Measurements from ENCODE around the gene SEM1.
"Not testable (repeated sequence)": the region's sequence is repeated elsewhere in the genome, so short reads cannot be mapped to it uniquely, and the experiment has no call there.

The SEM1 gene

DNA sequence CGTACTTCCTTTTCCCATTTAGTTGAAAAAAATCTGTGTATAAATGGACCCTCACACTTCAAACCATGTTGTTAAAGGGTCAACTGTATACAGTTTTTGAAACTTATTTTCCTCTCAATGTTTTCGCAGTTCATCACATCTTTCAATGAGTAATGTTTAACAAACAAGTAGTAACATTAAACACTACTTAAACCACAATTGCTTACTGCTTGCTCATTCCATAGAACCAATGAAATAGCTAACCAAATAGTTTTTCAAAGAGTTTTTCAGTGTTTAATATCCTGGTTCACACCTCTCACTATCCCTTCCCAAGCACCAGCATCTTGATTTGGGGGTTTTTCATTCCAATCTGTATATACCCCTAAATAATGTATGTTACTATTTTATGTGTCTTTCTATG, 9.1 kb downstream of the SEM1 start:
- no peak for DNase-seq

DNA sequence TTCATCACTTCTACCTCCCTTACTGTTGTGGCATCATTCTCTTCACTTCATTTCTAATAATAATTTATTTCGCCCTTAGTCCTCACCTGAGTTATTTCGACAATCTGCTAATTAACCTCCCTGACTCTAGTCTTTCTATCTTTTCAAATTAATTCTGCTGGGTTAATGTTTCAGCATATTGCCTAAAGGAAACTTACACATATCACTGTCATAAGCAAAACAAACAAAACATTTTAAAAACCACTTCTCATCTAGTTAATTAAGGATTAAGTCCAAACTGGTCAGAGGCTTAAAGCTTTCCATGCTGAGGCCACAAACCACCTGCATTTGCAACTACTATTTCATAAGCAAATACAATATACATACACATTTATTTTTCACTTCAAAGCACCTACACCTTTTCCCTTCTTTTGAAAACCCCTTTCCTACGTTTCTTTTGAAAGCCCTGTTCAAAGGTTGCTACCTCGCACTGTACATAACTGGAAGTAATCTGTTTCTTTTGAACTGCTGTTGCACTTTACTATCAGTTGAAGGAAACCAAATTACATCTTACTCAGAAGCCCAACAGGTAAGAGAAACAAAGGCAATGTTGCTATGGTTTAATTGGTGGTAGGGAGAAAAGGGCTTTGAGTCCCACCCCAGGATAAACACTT, 10.3 kb downstream of the SEM1 start:
- no peak for DNase-seq

DNA sequence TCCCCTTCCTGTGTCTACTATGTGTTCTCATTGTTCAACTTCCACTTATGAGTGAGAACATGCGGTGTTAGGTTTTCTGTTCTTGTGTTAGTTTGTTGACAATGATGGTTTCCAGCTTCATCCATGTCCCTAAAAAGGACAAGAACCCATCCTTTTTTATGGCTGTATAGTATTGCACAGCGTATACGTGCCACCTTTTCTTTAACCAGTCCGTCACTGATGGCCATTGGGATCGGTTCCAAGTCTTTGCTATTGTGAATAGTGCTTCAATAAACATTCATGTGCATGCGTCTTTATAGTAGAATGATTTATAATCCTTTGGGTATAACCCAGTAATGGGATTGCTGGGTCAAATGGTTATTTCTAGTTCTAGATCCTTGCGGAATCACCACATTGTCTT, 11.2 kb downstream of the SEM1 start:
- DNase-seq, result not testable (repeated sequence)

DNA sequence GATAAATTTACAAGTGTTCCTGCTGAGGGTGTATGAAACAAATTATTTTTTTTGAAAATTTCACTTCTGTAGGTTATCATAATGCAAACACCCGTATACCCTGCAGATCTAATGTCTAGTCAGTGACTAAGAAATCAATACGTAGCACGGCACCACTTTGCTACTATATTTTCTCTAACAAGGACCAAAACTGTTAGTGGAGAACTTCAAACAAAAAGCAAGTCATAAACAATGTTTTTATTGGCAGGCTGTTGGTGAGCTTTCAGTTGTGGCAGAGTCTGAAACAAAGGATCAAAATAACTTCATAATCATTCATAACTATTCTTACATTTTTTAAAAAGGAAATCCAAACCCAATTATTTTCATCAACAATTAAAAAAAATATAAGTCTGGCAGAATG, 11.8 kb downstream of the SEM1 start:
- DNase-seq, result no peak

DNA sequence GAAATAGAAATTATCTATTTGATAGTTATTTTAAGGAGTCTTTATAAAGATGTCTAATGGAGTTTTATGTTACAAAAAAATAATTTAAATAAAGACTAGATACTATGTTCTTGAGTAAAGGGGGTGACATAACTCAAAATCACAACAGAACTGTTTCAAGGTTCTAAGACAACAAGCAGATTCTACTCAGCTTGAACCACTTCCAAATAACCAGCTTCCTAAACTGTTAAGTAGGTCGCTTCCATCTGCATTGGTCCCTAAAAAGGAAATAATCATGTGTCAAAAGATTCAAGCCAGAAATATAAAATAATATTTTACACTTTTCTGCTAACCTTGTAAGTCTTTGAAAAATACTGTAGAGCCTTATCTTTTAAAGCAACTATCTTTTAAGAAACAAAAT, 14.1 kb downstream of the SEM1 start:
- DNase-seq, result no peak

DNA sequence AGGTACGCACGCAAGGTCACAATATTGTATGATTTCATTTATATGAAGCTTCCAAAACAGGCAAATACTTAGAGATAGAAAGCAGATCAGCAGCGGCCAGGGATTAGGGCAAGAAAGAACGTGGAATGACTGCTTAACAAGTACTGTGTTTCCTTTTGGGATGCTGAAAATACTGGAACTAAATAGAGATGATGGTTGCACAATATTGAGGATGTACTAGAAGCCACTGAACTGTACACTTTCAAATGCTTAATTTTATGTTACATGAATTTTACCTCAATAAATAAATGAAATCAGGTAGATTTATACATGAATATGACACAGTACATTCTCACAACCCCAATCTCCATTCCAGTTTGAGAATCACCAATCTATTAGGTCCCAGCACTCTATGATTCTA, 15.6 kb downstream of the SEM1 start:
- no peak for DNase-seq

DNA sequence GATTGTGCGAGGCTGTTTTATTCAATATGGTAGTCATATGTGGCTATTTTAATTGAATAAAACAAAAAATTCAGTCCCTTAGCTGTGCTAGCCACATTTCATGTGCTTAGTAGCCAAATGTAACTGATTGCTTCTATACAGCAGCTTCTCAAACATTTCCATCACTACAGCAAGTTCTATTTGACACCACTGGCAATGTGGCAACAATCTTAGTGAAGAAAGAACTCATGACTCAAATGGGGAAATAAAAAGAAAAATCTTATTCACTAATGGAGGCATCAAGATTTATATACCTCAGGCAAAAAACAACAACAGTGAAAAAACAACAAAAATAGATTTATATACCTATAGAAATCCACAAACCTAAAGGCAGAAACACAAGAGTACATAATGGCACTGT, 17.9 kb downstream of the SEM1 start:
- DNase-seq, result no peak

DNA sequence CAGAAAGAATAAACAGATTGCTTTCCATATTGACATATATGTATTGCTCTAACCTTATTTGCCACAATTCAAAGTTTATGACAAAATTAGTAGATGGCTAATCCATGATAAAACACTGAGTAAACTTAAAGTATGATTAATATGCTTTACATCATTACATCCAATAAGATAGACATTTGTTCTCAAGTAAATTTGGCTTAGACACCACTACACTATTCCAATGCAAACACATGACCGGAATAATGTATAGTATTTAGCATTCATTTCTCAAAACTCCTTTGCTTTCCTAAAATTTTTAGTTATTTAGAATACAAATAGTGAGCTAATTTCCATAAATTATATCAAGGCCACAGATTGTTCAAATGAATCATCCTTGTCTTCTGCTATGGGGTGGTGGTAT, 20.2 kb downstream of the SEM1 start:
- no peak for DNase-seq

DNA sequence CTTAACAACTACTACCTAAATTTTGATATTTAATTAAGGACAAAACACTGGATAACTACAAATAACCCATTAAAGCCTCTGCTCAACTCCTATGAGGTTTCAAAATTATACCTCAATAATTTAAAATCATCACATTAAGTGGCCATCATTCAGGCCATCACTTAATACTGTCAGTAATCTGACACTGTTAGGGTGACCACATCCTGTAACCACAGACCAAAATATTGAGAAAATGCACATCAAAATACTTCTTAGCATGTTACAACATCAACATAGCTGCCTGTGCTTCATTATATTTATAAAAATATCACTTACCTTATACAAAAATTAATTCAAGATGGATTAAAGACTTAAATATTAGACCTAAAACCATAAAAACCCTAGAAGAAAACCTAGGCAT, 23.3 kb downstream of the SEM1 start:
- no peak for DNase-seq

DNA sequence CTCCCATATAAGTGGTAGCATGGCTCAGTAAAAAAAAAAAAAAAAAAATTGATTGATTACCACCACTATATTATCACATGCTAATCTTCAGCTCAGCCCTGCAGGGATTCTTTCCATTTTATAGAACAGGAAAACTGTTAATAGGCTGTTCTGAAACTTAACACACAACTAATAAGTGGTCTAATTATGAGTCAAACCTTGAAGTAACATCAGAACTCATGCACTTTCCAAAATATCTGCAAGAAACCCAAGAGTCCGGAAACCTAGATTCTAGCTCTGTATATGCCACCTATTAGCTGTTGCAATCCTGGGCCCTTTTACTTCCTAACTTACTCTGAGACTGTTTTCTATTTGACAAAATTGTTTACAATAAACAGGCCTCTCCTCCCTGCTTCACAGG, 23.9 kb downstream of the SEM1 start:
- DNase-seq, result no peak

DNA sequence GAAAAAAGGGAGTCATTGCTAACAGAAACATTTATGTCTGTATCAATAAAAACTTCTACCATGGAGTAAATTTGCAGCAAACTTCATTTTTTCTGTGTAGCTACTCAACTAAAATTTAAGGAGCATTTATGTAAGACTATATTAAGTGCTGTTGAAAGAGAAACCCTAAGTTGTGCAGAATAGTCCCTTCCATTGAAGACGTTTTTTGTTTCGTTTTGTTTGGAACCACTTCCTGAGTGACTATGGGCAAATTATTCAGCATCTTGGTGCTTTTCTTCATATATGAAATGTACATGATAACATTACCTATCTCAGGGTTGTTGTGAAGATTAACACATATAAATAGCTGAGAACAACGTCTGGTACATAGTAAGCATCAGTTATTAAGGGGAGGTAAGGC, 24.3 kb downstream of the SEM1 start:
- DNase-seq, result no peak

DNA sequence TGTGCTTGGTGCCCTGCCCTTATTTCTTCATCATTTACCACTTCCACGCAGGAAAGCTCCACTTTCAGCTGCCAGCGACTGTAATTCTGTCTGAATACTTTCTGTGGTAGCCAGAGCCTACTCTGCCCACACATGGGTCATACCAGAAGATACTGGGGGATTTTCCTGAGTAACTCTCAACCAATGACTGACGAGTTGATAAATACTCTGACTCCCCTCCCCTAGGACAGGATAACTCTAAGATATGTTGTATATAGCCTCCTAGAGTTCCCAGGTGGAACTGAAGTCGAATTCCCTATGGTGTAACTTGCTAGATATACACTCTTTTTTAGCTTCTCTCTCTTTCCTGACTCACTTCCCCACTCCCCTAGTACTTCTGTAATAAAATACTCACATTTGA, 29.8 kb downstream of the SEM1 start:
- DNase-seq, result no peak

DNA sequence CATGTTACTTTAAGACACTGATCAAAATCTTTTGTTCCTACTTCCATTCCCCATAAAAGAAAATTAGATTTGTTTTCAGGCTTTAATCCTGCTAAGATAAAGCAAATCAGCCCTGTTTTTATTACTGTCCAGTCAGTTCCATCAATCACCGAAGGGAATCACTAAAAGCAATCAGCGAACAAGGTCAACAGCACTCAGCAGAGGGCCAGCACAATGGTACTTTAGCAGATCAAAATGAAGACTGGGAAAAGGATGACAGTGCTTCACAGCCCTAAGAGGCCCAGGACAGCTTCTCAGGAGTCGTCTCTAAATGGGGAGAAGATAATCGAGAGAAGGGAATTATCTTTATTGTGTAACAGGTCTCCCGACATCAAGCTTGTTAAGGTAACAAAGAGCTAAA, 32.7 kb downstream of the SEM1 start:
- no peak for DNase-seq

DNA sequence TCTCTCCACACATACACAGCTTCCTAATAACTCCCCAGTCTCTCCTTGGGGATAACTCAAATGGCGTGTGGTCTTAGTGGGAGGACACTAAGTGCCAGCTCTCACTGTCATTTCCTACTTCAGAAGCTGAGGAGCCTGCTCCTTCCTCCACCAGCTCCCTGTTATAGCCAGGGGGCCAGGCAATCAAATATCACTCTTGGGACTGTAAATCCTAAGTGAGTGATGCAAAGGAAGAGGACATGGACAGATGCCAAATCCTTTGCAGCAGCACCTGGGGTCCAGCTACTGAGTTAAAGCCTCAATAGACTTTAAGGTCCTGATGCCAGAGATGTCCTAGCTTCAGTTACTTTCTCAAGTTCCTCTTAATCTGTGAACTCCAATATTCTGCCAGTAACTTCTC, 34.1 kb downstream of the SEM1 start:
- no peak for DNase-seq

DNA sequence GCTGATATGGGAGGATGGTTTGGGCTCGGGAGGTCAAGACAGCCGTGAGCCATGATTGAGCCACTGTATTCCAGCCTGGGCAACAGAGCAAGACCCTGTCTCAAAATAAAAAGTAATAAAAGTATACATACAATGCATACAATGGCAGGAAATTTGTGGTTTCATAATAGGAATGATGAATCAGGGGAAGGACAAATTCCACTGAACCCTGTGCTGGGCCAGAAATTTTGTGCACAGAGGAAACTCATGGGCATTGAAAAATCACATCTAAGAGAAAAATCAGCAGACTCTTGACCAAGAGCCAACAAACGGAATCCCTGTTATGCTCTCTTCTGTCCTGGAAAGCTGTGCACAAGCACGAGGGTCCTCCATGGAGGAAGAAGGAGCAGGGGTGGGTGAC, 35.1 kb downstream of the SEM1 start:
- no peak for DNase-seq

DNA sequence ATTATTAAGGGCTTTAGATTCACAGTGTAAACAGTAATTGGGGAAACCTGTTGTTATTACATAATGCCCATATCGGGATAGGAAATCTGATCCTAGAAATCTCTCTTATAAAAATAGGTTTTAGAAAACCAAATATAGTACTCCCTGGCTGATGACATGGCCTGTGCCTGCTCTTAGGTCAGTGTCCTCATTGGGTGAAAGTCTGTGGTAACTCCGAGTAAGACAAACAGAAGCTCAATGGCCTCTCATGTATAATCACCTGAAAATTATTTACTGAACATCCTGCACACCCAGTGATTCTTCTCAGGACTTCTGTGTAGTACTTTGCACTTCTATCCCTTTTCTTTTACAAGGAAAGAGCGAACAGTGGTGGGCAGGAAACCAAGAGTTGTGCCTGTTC, 37.8 kb downstream of the SEM1 start:
- DNase-seq, result no peak

DNA sequence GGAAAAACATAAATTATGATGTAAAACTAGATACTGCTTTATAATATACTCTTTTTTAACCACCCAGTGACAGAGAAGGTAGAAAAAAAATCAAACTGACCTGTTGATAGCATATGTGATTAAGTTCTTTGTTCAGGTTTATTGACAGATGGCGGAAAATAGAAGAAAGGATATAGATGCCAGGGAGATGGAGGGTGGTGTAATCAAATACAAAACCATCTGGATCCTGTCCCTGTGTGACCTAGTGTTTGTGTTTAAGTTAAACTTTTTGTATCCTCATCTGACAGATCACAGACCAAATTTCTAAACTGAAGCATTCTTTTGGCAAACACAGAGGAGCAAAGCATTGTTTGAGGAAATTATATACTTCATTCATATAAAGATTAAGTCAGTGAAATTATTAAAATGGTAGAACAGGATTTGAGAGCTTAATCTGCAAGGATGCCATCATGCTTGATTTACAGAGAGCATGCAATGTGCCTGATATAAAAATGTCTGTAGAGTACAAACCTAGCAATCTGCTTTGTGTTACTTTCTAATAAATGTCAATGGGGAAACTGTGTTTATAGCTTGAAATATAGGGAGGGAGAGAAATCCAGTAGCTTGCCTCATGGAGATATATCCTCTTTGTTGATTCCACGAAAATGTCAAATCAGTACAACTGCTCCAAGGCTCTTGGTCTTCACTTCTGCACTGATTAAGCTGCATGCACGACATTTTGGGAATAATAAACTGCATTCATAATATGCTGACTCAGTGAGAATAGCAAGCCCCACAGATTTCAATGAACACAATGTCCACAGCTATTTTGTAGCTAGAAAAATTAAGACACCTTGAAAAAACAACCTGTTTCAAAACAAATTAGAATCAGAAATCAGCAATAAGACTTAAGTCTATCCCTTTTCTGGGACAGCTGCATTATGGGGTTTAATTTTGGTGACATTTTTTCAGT, 39.0 kb downstream of the SEM1 start:
- DNase-seq, result no peak

DNA sequence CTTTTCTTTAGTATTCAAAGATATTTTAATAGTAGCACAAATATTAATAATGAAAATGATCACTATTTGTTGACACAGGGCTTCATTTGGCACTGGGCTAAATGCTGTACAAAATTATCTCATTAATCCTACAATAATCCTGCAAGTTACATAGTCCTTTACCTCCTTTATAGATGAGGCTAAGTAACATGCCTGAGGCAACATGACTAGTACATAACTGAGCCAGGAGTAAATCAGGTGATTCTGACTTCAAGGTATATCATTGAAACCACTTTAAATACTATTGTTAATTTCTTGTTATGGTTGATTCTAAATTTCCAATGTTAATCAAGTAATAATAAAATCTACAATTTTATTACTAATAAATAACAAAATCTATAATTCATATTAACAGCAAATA, 39.8 kb downstream of the SEM1 start:
- no peak for DNase-seq

DNA sequence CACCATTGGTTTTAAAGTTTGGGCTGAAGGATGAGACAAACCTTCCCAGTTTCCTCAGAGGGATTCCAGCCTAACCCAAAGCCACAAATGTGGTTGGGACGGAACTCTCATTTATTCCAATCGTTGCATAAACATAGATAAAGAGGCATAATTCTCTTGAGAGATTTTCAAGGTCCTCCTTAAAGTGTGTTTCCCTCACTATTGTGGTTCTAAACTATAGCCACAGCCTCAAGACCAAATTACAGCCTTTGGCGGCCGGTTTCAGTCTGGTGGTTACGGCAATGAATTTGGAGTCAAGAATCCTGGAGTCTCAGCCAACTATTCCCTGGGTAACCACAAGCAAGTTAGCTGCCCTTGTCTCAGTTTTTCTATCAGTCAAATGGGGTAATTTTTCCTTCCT, 42.6 kb downstream of the SEM1 start:
- DNase-seq, result no peak

DNA sequence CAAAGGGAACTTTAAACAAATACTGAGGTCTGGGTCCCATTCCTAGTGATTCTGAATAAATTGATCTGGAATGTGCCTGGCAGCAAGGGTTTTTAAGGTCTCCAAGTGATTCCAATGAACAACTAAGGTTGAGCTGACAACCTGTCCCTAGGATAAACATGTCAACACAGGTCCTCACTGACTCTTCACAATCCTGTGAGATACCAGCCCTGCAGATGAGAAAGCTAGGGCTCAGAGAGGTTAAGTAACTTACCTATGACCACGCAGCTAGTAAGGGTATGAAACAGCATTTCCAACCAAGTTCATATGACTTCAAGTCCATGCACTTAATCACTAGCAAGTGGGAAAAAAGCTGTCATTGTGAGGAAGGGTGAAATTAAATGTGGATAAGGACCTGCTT, 44.0 kb downstream of the SEM1 start:
- no peak for DNase-seq

DNA sequence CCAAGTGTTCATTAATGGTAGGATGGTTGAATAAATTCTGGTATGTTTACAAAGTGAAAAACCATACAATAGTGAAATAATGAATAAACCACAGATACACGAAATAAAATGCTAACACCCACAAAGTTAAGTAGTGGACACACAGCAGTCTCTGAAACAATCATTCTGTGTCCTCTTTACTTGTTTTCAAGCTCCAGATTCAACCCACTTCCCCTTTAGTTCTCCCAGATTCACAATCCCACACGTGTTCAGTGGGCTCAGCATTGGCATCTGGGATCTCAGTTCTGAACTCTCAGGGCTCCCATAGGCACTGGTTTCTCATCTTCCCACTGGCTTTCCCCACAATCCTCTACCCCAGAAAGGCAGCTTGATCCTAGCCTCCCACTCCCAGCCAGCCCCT, 44.9 kb downstream of the SEM1 start:
- DNase-seq, result no peak

DNA sequence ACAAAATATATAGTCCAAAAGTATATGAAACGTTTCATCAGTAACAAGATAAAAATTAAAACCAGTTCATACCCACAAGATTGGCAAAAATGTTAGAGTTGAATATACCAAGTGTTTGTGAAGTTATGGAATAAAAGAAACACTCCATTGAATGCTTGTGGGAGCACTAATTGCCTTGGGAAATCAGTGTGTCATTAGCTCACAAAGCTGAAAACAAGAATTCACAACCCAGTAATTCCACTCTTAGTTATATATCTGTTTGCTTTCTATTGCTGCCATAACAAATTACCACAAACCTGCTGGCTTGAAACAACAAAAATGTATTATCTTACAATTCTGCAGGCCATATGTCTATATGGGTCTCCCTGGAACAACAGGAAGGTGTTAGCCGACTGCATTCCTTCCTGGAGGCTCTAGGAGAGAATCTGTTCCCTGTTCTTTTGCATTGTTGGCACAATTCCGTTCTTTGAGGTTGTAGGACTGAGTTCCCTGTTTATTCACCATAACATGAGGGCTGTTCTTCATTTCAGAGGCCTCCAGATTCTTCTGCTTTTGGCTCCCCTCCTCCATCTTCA, 45.7 kb downstream of the SEM1 start:
- no peak for DNase-seq

DNA sequence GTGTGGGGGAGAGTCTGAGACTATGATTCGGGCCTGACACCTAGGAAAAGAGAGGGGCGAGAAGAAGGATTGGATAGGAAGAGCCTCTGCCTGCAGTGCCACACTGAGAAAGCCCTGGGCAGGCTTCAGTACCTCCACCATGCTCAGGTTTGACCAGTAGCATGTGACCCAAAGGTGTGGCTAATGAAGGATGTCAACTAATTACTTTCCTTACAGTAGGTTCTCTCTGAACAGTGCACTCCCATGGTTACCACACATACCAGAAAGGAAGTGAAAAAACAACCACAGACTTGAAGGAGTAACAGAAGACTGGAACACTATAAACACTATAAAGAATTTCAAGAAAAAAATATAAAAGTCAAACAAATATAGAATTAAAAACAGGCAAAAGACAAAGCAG, 46.2 kb downstream of the SEM1 start:
- DNase-seq, result no peak

DNA sequence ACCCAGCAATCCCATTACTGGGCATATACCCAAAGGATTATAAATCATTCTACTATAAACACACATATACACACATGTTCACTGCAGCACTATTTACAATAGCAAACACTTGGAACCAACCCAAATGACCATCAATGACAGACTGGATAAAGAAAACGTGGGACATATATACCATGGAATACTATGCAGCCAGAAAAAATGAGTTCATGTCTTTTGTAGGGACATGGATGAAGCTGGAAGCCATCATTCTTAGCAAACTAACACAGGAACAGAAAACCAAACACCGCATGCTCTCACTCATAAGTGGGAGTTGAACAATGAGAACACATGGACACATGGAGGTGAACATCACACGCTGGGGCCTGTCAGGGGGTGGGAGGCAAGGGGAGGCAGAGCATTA, 47.5 kb downstream of the SEM1 start:
- not testable (repeated sequence) for DNase-seq
